Smooth muscle cell (in vitro differentiated cells): ENCODE results near the gene LAPTM4A. TPM values are rescaled to one million over a fixed set of nuclear protein-coding genes. Genes with fewer than 3 reads are reported as not detected.
A peak's percentile ranks its signal among the peaks of the same experiment; 100 is the strongest.
"Not testable (repeated sequence)": the region's sequence is repeated elsewhere in the genome, so short reads cannot be mapped to it uniquely, and the experiment has no call there.

ENCODE experiments used
- DNase-seq: peaks from one replicate; lab custom pipeline; 2025; ENCODE audit not compliant: unreplicated experiment; lab: John Stamatoyannopoulos, UW
- H2AFZ ChIP-seq: fragments of 200-600 bp; sonication (generic); 2 replicates; pipeline ENCODE4 v1.6.0; 2016; ENCODE audit warnings: antibody characterized with exemption, low read depth, mild to moderate bottlenecking
- H3F3A ChIP-seq: fragments of 200-600 bp; sonication (generic); 2 replicates; pipeline ENCODE4 v1.6.0; 2017; ENCODE audit warnings: antibody characterized with exemption, low read depth
- H3K27ac ChIP-seq: fragments of 200-600 bp; sonication (generic); 2 replicates; pipeline ENCODE4 v1.5.1; 2016; ENCODE audit warnings: low read depth, mild to moderate bottlenecking
- H3K27me3 ChIP-seq: fragments of 200-600 bp; sonication (generic); 2 replicates; pipeline ENCODE4 v1.6.1; 2016; ENCODE audit warnings: low read depth, mild to moderate bottlenecking
- H3K36me3 ChIP-seq: fragments of 200-600 bp; sonication (generic); 2 replicates; pipeline ENCODE4 v1.5.1; 2016; ENCODE audit warnings: low read depth
- H3K4me1 ChIP-seq: fragments of 200-600 bp; sonication (generic); 2 replicates; pipeline ENCODE4 v1.5.1; 2016; ENCODE audit warnings: low read depth
- H3K4me2 ChIP-seq: fragments of 200-600 bp; sonication (generic); 2 replicates; pipeline ENCODE4 v1.6.0; 2016; ENCODE audit warnings: mild to moderate bottlenecking
- H3K4me3 ChIP-seq: fragments of 200-600 bp; sonication (generic); 2 replicates; pipeline ENCODE4 v1.5.1; 2016; ENCODE audit warnings: mild to moderate bottlenecking
- H3K79me2 ChIP-seq: fragments of 200-600 bp; sonication (generic); 2 replicates; pipeline ENCODE4 v1.6.0; 2016; ENCODE audit warnings: low read depth, mild to moderate bottlenecking
- H3K9ac ChIP-seq: fragments of 200-600 bp; sonication (generic); 2 replicates; pipeline ENCODE4 v1.6.0; 2016; ENCODE audit warnings: low read depth
- H3K9me3 ChIP-seq: fragments of 200-600 bp; sonication (generic); replicated peaks from 2 replicates; pipeline ENCODE4 v1.5.1; 2016; ENCODE audit warnings: low read depth
- H4K20me1 ChIP-seq: fragments of 200-600 bp; sonication (generic); 2 replicates; pipeline ENCODE4 v1.6.0; 2016; ENCODE audit warnings: low read depth
- CTCF ChIP-seq: fragments of 200-600 bp; sonication (generic); IDR thresholded peaks from 2 replicates; pipeline ENCODE4 v1.5.1; 2017; ENCODE audit warnings: borderline replicate concordance, mild to moderate bottlenecking, antibody characterized with exemption; ENCODE audit not compliant: insufficient read depth, poor library complexity, severe bottlenecking
- WGBS: methylation state at CpG from one replicate; pipeline ENCODE4 v1.1.7; 2016; ENCODE audit warnings: low lambda C conversion rate; 5-methylcytosine and 5-hydroxymethylcytosine counted together
- polyA plus RNA-seq: library from polyadenylated mRNA; unstranded; fragments of >200 nt; fragmentation: Nextera tagmentation; extraction: Ambion mirVana; gene quantifications from 2 replicates; pipeline ENCODE4 v1.2.1, GENCODE V29; 2016
- total RNA-seq: library from RNA; depleted of rRNA; stranded (reverse); fragments of >200 nt; gene quantifications from 2 replicates; pipeline ENCODE4 v1.2.3, GENCODE V29; 2014

LAPTM4A gene
- total and polyA plus RNA-seq, 2 experiments from 2014 or later, result 423 to 466 TPM

DNA sequence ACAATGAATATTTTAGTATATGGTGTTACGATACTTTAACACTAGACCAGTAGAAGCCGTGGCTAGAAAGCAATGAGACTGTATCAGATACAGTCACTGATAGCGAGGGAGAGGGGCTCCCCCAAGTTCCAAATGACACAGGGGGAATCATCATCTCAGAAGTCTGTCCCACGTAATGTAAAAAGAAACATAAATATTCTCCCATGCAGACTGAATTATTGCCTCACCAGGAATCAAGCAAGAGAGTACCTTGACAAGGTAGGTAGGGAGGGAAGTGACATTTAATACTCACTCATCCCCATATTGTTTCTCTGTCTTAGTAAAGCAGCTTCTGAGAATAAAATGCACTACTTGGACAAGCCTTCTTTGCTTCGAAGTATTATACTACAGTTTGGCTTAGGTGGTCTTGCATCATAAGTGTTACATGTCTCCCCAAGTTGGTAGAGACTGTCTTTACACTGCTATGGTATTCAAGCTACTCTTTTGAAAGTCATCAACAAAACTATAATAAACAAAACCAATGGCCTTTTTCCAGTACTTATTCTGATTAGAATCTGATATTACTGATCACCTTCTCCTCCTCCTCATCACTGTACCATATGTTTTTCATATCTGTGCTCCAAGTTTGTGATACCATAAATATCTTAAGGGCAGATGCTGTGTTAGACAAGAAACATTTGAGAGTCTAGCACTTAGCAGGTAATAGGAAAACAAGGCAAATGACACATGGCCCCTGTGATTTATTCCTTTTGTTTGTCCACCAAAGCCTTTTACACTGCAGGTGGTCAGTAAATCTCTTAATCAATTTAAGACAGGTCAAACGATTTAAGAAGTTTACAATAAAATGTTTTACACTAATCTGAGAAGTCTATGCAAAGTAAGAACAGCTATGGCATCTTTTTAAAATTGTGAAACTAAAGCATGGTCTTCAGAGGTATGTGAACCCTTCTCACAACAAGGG is 2.7 kb downstream of the LAPTM4A start:
- no peak for TF ChIP-seq CTCF
- Histone ChIP-seq H3K36me3 (no peaks in the 10 kb centered on the region), H3F3A (peaks cover 10% of the 10 kb centered on the region), H3K9ac (peak overlapping the region; percentile 97), H2AFZ (no peak overlapping the region), H3K4me2 (peak overlapping the region; percentile 83), H3K79me2 (peaks cover 72% of the 10 kb centered on the region), H3K9me3 (no peaks in the 10 kb centered on the region), H3K4me1 (peaks cover 25% of the 10 kb centered on the region), H4K20me1 (peaks cover 66% of the 10 kb centered on the region), H3K4me3 (peak overlapping the region; percentile 74), H3K27me3 (no peaks in the 10 kb centered on the region), H3K27ac (peak overlapping the region; percentile 99)
- DNase-seq, result no peak
- 63% methylated on average over 6 of the region's 6 CpGs for WGBS

DNA sequence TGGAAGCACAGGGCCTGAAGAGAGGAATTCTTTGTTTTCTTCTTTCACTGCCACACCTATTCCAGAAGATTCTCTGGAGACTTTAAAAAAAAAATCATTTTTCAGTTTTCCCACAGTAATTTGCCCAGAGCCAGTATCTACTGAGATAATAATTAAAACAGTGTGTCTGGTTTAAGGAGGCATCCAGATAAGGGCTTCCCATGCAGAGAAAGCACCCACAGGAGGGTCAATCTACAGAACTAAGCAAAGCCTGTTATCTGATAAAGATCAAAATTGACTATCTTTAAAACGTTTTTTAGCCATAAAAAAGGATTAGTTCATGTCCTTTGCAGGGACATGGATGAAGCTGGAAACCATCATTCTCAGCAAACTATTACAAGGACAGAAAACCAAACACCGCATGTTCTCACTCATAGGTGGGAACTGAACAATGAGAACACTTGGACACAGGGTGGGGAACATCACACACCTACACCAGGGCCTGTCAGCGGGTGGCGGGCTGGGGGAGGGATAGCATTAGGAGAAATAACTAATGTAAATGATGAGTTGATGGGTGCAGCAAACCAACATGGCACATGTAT is 5.6 kb downstream of the LAPTM4A start:
- H3K27me3 ChIP-seq, H3F3A ChIP-seq, H3K9me3 ChIP-seq, H3K4me3 ChIP-seq, H2AFZ ChIP-seq, H3K9ac ChIP-seq, H3K36me3 ChIP-seq, DNase-seq: not testable (repeated sequence)
- H3K4me2 ChIP-seq, result peak overlapping the region; percentile 30
- peaks cover 96% of the 10 kb centered on the region for H4K20me1 ChIP-seq
- peak overlapping the region; percentile 27 for H3K27ac ChIP-seq
- peaks cover 38% of the 10 kb centered on the region for H3K4me1 ChIP-seq
- 32% methylated on average over 4 of the region's 4 CpGs for WGBS
- peaks cover 97% of the 10 kb centered on the region for H3K79me2 ChIP-seq

GRCh38 chr2:20044778-20045177 is 6.7 kb downstream of the LAPTM4A start:
- 88% methylated on average over 4 of the region's 4 CpGs for WGBS
- no peak overlapping the region for H3K9ac ChIP-seq
- H2AFZ ChIP-seq, result no peak overlapping the region
- H3K27ac ChIP-seq, result peak overlapping the region; percentile 69
- H4K20me1 ChIP-seq, result peaks cover 96% of the 10 kb centered on the region
- no peaks in the 10 kb centered on the region for H3K36me3 ChIP-seq
- H3K4me3 ChIP-seq, result no peak overlapping the region
- no peaks in the 10 kb centered on the region for H3K27me3 ChIP-seq
- no peak for DNase-seq
- peaks cover 97% of the 10 kb centered on the region for H3K79me2 ChIP-seq
- H3F3A ChIP-seq, result peaks cover 3% of the 10 kb centered on the region
- TF ChIP-seq CTCF, result no peak
- peaks cover 38% of the 10 kb centered on the region for H3K4me1 ChIP-seq
- no peak overlapping the region for H3K4me2 ChIP-seq
- H3K9me3 ChIP-seq, result no peaks in the 10 kb centered on the region

DNA sequence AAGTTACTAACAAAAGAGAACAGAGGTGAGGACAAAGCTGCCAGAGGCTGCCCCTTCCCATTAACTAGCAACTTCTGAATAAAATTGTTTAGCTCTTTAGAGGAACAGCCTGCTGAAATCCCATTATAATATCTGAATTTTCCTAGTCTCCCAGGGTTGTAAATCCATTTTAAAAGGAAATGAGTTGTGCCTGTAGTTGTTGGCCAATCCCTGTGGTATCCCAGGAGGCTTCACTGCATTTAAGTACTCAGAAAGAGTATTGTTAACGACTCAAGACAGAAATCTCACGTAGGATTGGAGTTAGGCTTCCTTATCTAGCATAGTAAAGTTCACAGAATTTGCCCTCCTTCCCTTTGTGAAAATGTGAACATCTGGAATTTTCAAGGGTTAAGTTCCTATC is 8.9 kb downstream of the LAPTM4A start:
- Histone ChIP-seq H3K4me2 (peak overlapping the region; percentile 53), H3K27ac (peak overlapping the region; percentile 69), H4K20me1 (peaks cover 96% of the 10 kb centered on the region), H3K27me3 (no peaks in the 10 kb centered on the region), H3K4me3 (no peak overlapping the region), H3K79me2 (peaks cover 94% of the 10 kb centered on the region), H3K9ac (no peak overlapping the region), H3F3A (peaks cover 3% of the 10 kb centered on the region), H3K4me1 (peaks cover 21% of the 10 kb centered on the region), H3K9me3 (no peaks in the 10 kb centered on the region), H3K36me3 (no peaks in the 10 kb centered on the region), H2AFZ (no peak overlapping the region)
- TF ChIP-seq CTCF, result no peak
- DNase-seq, result no peak
- WGBS, result 5% methylated on average over 2 of the region's 2 CpGs
